ENCODE results near the gene SKIL. TPM values are rescaled to one million over a fixed set of nuclear protein-coding genes. Genes with fewer than 3 reads are reported as not detected.
"Not testable (repeated sequence)": the region's sequence is repeated elsewhere in the genome, so short reads cannot be mapped to it uniquely, and the experiment has no call there.

SKIL gene, protein sequence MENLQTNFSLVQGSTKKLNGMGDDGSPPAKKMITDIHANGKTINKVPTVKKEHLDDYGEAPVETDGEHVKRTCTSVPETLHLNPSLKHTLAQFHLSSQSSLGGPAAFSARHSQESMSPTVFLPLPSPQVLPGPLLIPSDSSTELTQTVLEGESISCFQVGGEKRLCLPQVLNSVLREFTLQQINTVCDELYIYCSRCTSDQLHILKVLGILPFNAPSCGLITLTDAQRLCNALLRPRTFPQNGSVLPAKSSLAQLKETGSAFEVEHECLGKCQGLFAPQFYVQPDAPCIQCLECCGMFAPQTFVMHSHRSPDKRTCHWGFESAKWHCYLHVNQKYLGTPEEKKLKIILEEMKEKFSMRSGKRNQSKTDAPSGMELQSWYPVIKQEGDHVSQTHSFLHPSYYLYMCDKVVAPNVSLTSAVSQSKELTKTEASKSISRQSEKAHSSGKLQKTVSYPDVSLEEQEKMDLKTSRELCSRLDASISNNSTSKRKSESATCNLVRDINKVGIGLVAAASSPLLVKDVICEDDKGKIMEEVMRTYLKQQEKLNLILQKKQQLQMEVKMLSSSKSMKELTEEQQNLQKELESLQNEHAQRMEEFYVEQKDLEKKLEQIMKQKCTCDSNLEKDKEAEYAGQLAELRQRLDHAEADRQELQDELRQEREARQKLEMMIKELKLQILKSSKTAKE
- total RNA-seq (ENCODE audit: insufficient read depth, low replicate concordance) = 89.3 TPM

- peak; percentile 96 for DNase-seq (ENCODE audit: low spot score)
Observed at GRCh38 chr3:170357176-170358041, at the start of gene SKIL. SKIL (plus strand) TSS chr3:170357715; CDS start chr3:170360332, 2,617 bp downstream.

DNA sequence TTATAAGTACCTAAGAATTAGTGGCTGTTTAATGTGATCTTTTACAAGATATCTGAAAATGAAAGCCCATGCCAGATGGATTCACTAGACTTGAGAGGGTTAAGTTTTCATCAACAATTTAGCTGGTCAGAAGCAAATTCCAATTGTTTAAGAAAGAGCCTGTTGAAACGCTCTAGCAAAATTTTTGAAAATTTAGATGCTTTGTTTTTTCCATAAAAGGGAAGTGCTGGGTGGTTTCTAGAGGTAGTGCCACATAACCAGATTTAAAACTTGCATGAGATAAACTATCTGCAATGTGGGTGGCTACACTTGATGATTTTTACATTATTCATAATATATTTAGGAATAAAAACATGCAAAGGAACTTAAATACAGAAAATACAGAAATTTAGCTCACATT is 48.5 kb upstream of the SKIL start:
- DNase-seq (ENCODE audit: low spot score) = no peak

DNA sequence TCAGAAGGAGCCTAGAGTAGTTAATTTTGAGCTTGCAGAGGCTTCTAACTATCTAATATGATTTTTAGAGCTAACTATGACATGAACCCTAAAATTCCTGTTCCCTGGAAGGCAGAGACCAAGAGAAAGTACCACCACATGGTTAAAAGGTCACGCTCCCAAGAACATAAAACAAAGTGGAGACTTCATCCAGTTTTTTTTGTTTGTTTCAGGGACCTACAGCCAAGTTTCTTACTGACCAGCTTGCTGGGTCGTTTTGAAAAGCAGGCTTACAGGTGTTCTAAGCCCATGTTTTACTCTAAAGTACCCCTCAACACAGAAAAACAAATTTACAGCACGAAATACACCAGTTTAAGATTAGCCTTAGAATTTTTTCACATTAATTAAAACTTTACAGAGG is 39.6 kb upstream of the SKIL start:
- no peak for DNase-seq (ENCODE audit: low spot score)

GRCh38 chr3:170320461-170321121 is 36.9 kb upstream of the SKIL start:
- DNase-seq (ENCODE audit: low spot score) = no peak

- no peak for DNase-seq (ENCODE audit: low spot score)
Observed at GRCh38 chr3:170321321-170322034, 36.0 kb upstream of the SKIL start.

GRCh38 chr3:170322566-170323269 is 34.8 kb upstream of the SKIL start:
- no peak for DNase-seq (ENCODE audit: low spot score)

GRCh38 chr3:170323331-170323730 is 34.2 kb upstream of the SKIL start:
- no peak for DNase-seq (ENCODE audit: low spot score)

DNA sequence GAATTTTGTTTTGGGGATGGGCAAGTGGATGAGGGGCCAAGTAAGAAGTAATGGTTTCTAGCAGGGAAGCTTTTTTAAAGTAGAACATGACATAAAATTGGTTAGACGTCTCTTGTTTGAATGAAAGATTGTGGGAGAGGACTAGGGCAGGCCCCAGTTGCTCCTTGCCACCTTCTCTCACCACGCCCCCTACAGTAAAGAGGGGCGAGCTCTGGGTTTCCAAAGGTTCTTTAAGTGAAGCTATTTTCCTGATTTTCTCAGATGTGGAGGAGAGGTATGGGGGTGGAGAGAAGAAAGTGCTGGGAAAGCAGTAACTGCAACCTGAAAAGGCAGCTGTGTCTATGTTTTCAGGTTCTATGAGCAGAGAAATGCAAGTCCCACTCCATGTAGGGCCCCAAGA is 32.6 kb upstream of the SKIL start:
- DNase-seq (ENCODE audit: low spot score) = no peak

DNA sequence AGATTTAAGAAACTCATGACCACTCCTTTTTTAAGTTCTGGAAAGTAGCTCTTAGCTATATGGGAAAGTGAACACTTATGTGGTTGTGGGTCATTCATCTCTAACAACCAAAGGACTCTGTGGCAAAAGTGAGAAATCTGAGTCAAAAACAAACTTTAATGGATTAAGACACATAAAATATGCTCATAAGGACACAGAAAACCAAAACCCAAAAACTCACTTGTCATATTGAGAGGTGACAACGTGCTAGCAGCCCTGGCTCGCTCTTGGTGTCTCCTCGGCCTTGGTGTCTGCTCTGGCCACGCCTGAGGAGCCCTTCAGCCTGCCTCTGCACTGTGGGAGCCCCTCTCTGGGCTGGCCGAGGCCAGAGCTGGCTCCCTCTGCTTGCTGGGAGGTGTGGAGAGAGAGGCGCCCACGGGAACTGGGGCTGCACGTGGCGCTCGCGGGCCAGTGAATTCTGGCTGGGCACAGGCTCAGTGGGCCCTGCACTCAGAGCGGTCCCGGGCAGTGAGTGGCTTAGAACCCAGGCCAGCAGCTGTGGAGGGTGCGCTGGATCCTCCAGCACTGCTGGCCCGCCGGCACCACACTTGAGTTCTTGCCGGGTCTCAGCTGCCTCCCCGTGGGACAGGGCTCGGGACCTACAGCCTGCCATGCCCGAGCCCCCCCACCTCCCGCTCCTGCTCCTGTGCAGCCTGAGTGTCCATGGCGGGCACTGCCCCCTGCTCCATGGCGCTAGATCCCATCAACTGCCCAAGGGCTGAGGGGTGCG is 30.3 kb upstream of the SKIL start:
- no peak for DNase-seq (ENCODE audit: low spot score)

GRCh38 chr3:170327868-170328548 is 29.5 kb upstream of the SKIL start:
- not testable (repeated sequence) for DNase-seq (ENCODE audit: low spot score)

- no peak for DNase-seq (ENCODE audit: low spot score)
Observed at GRCh38 chr3:170330366-170330765, 27.1 kb upstream of the SKIL start.

GRCh38 chr3:170331143-170331542 is 26.4 kb upstream of the SKIL start:
- DNase-seq (ENCODE audit: low spot score) = no peak

DNA sequence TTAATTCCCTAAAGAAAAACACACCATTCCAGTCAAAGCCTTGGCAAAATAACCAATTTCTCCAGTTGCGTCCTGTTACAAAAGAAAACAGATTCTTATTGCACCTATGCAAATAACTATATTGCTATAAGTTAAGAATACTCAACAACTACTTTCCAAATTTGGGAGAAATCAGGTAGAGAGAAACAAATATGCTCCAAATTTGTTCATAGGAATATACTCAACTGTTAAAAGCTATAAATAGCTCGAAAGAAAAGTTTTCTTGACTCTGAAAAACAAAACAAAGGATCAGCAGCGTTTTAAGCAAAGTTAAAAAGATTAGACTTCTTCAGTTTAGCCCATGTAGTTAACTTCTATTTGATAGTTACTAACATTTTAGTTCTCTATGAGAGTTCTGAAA is 20.1 kb upstream of the SKIL start:
- DNase-seq (ENCODE audit: low spot score) = no peak

GRCh38 chr3:170338690-170339340 is 18.7 kb upstream of the SKIL start:
- no peak for DNase-seq (ENCODE audit: low spot score)

DNA sequence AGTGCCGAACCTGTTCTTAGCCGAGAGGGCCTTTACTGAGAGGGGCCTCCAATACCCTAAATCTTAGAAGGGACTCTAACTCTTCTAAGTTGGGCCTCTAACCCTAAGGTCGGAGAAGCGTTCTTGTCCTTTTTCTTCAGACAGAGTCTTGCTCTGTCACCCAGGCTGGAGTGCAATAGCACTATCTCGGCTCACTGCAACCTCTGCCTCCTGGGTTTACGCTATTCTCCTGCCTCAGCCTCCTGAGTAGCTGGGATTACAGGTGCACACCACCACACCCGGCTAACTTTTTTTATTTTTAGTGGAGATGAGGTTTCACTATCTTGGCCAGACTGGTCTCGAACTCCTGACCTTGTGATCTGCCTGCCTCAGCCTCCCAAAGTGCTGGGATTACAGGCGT is 15.2 kb upstream of the SKIL start:
- DNase-seq (ENCODE audit: low spot score) = not testable (repeated sequence)

- DNase-seq (ENCODE audit: low spot score) = peak; percentile 66
Observed at GRCh38 chr3:170343859-170344258, 13.7 kb upstream of the SKIL start.

- no peak for DNase-seq (ENCODE audit: low spot score)
Observed at GRCh38 chr3:170344971-170345370, 12.5 kb upstream of the SKIL start.

Data from umbilical cord (tissue), 2 donors.